ENCODE data around the gene BCAT1.
"Not testable (repeated sequence)": the region's sequence is repeated elsewhere in the genome, so short reads cannot be mapped to it uniquely, and the experiment has no call there.

The BCAT1 gene

GRCh38 chr12:24898606-24899005 is 50.3 kb downstream of the BCAT1 start:
- no peak for DNase-seq

- no peak for DNase-seq
Measured at GRCh38 chr12:24898185-24898584, 50.7 kb downstream of the BCAT1 start.

- no peak for DNase-seq
Measured at GRCh38 chr12:24896171-24896570, 52.7 kb downstream of the BCAT1 start.

GRCh38 chr12:24895612-24896011 is 53.3 kb downstream of the BCAT1 start:
- DNase-seq, result no peak

- DNase-seq, result no peak
Measured at GRCh38 chr12:24894879-24895278, 54.0 kb downstream of the BCAT1 start.

GRCh38 chr12:24890048-24890803 is 58.7 kb downstream of the BCAT1 start:
- DNase-seq, result no peak

GRCh38 chr12:24889411-24889810 is 59.5 kb downstream of the BCAT1 start:
- DNase-seq, result no peak

GRCh38 chr12:24888813-24889212 is 60.1 kb downstream of the BCAT1 start:
- no peak for DNase-seq

- no peak for DNase-seq
Measured at GRCh38 chr12:24884911-24885310, 64.0 kb downstream of the BCAT1 start.

GRCh38 chr12:24881724-24882371 is 67.1 kb downstream of the BCAT1 start:
- DNase-seq, result no peak

GRCh38 chr12:24881227-24881626 is 67.7 kb downstream of the BCAT1 start:
- no peak for DNase-seq

GRCh38 chr12:24880732-24881131 is 68.2 kb downstream of the BCAT1 start:
- DNase-seq, result no peak

GRCh38 chr12:24879644-24880043 is 69.3 kb downstream of the BCAT1 start:
- DNase-seq, result no peak

GRCh38 chr12:24875014-24875413 is 73.9 kb downstream of the BCAT1 start:
- DNase-seq, result no peak

GRCh38 chr12:24872211-24872610 is 76.7 kb downstream of the BCAT1 start:
- no peak for DNase-seq

- DNase-seq, result not testable (repeated sequence)
Measured at GRCh38 chr12:24866139-24866538, 82.8 kb downstream of the BCAT1 start.

- no peak for DNase-seq
Measured at GRCh38 chr12:24864796-24865125, 84.1 kb downstream of the BCAT1 start.

- no peak for DNase-seq
Measured at GRCh38 chr12:24861766-24862540, 86.9 kb downstream of the BCAT1 start.

GRCh38 chr12:24860546-24860945 is 88.4 kb downstream of the BCAT1 start:
- no peak for DNase-seq

- no peak for DNase-seq
Measured at GRCh38 chr12:24856541-24856940, 92.4 kb downstream of the BCAT1 start.

GRCh38 chr12:24854908-24855307 is 94.0 kb downstream of the BCAT1 start:
- no peak for DNase-seq

GRCh38 chr12:24854017-24854416 is 94.9 kb downstream of the BCAT1 start:
- DNase-seq, result no peak

- no peak for DNase-seq
Measured at GRCh38 chr12:24853588-24853987, 95.3 kb downstream of the BCAT1 start.

GRCh38 chr12:24853094-24853493 is 95.8 kb downstream of the BCAT1 start:
- DNase-seq, result no peak

Measured in activated CD4-positive, alpha-beta T cell treated with anti-CD3 and anti-CD28 coated beads, Interleukin-10, Interleukin-2, amounts not matched to agents 100 ng/mL and 50 ng/mL, durations not matched to agents 16 hours and 8 hours (primary cell).